WTC11 (cell line): ENCODE results near the gene LARGE1. TPM values are rescaled to one million over a fixed set of nuclear protein-coding genes. Genes with fewer than 3 reads are reported as not detected.

Experiments
- ATAC-seq: fragments of 200-7000 bp; cut with Tn5 transposase; 2 replicates; pipeline ENCODE4 v1.10.0; 2021; ENCODE audit warnings: mild to moderate bottlenecking, moderate library complexity
- CTCF ChIA-PET: fragments of 300-600 bp; sonication (Branson Sonifier 250); formaldehyde crosslinking; loops from one replicate; lab custom pipeline; 2021; ENCODE audit warnings: antibody characterized with exemption; lab: Charles Lee
- POLR2A ChIA-PET: fragments of 350-600 bp; sonication (Branson Sonifier 250); formaldehyde crosslinking; loops from one replicate; lab custom pipeline; 2021; ENCODE audit warnings: antibody characterized with exemption; lab: Charles Lee
- DNase-seq: peaks from one replicate; pipeline ENCODE4 v3.0.0; 2021; ENCODE audit warnings: low spot score
- H3K27ac Mint-ChIP-seq: 2 replicates; pipeline ENCODE4 v1.8.0; 2021; ENCODE audit warnings: mixed read lengths
- H3K27me3 Mint-ChIP-seq: 2 replicates; pipeline ENCODE4 v1.8.0; 2021; ENCODE audit warnings: low read depth, mild to moderate bottlenecking, moderate library complexity, mixed read lengths
- H3K36me3 Mint-ChIP-seq: 2 replicates; pipeline ENCODE4 v1.8.0; 2021; ENCODE audit warnings: mixed read lengths
- H3K4me1 Mint-ChIP-seq: 2 replicates; pipeline ENCODE4 v1.8.0; 2022; ENCODE audit warnings: mixed read lengths
- H3K4me3 Mint-ChIP-seq: 2 replicates; pipeline ENCODE4 v1.8.0; 2021; ENCODE audit warnings: mild to moderate bottlenecking, moderate library complexity, mixed read lengths
- H3K9me3 Mint-ChIP-seq: 2 replicates; pipeline ENCODE4 v1.8.0; 2021; ENCODE audit warnings: mixed read lengths
- CREB1 ChIP-seq: sonication (generic); formaldehyde crosslinking; IDR thresholded peaks from 2 replicates; pipeline ENCODE4 v1.8.0; 2023; ENCODE audit warnings: mild to moderate bottlenecking, missing genetic modification reagents
- ETV6 ChIP-seq: sonication (generic); formaldehyde crosslinking; IDR thresholded peaks from 2 replicates; pipeline ENCODE4 v1.8.1; 2022; ENCODE audit warnings: mild to moderate bottlenecking, missing genetic modification reagents
- MYBL2 ChIP-seq: sonication (generic); formaldehyde crosslinking; IDR thresholded peaks from 2 replicates; pipeline ENCODE4 v1.8.1; 2023; ENCODE audit warnings: mild to moderate bottlenecking, moderate library complexity, missing genetic modification reagents
- PRRX2 ChIP-seq: fragments of 250-450 bp; sonication (Bioruptor Pico); IDR thresholded peaks from 2 replicates; pipeline ENCODE4 v1.8.0; 2021; ENCODE audit warnings: mild to moderate bottlenecking
- RELA ChIP-seq: sonication (generic); formaldehyde crosslinking; IDR thresholded peaks from 2 replicates; pipeline ENCODE4 v1.8.1; 2022; ENCODE audit warnings: missing genetic modification reagents, mild to moderate bottlenecking, borderline replicate concordance
- RORB ChIP-seq: fragments of 250-450 bp; sonication (Bioruptor Pico); IDR thresholded peaks from 2 replicates; pipeline ENCODE4 v1.9.0; 2021; ENCODE audit warnings: mild to moderate bottlenecking
- SMAD3 ChIP-seq: sonication (generic); formaldehyde crosslinking; IDR thresholded peaks from 2 replicates; pipeline ENCODE4 v1.8.0; 2022; ENCODE audit warnings: missing genetic modification reagents, mild to moderate bottlenecking, borderline replicate concordance
- SOX15 ChIP-seq: fragments of 250-450 bp; sonication (Bioruptor Pico); IDR thresholded peaks from 2 replicates; pipeline ENCODE4 v1.9.0; 2021; ENCODE audit warnings: mild to moderate bottlenecking
- TEAD4 ChIP-seq: sonication (generic); formaldehyde crosslinking; IDR thresholded peaks from 2 replicates; pipeline ENCODE4 v1.8.0; 2022; ENCODE audit warnings: mild to moderate bottlenecking, missing genetic modification reagents
- ZNF219 ChIP-seq: sonication (generic); formaldehyde crosslinking; IDR thresholded peaks from 2 replicates; pipeline ENCODE4 v1.8.0; 2023; ENCODE audit warnings: missing genetic modification reagents, mild to moderate bottlenecking, borderline replicate concordance
- total RNA-seq: library from RNA; stranded (reverse); gene quantifications from 3 replicates; pipeline ENCODE4 v1.2.3, GENCODE V29; 2021
- TF ChIP-seq, protein P1 (sequence below): fragments of 250-450 bp; sonication (Bioruptor Pico); IDR thresholded peaks from 2 replicates; pipeline ENCODE4 v1.9.0; 2021; ENCODE audit warnings: moderate library complexity, mild to moderate bottlenecking, inconsistent platforms, borderline replicate concordance
- TF ChIP-seq, protein P2 (sequence below): fragments of 250-450 bp; sonication (Bioruptor Pico); IDR thresholded peaks from 2 replicates; pipeline ENCODE4 v1.9.0; 2021; ENCODE audit warnings: mild to moderate bottlenecking
- TF ChIP-seq, protein P3 (sequence below): fragments of 250-450 bp; sonication (Bioruptor Pico); conservative IDR thresholded peaks from 2 replicates; pipeline ENCODE4 v1.9.0; 2021; ENCODE audit warnings: mild to moderate bottlenecking
- TF ChIP-seq, protein P4 (sequence below): sonication (generic); formaldehyde crosslinking; IDR thresholded peaks from 2 replicates; pipeline ENCODE4 v1.8.1; 2023; ENCODE audit warnings: mild to moderate bottlenecking, missing genetic modification reagents, moderate library complexity
- TF ChIP-seq, protein P5 (sequence below): sonication (generic); formaldehyde crosslinking; conservative IDR thresholded peaks from 2 replicates; pipeline ENCODE4 v1.8.1; 2023; ENCODE audit warnings: mild to moderate bottlenecking, low read depth, missing genetic modification reagents, moderate library complexity
- TF ChIP-seq, protein P6 (sequence below): fragments of 250-450 bp; sonication (Bioruptor Pico); IDR thresholded peaks from 2 replicates; pipeline ENCODE4 v1.9.0; 2021; ENCODE audit warnings: mild to moderate bottlenecking, borderline replicate concordance
- TF ChIP-seq, protein P7 (sequence below): sonication (generic); formaldehyde crosslinking; IDR thresholded peaks from 2 replicates; pipeline ENCODE4 v1.8.1; 2023; ENCODE audit warnings: mild to moderate bottlenecking, missing genetic modification reagents, moderate library complexity
- TF ChIP-seq, protein P8 (sequence below): sonication (generic); formaldehyde crosslinking; conservative IDR thresholded peaks from 2 replicates; pipeline ENCODE4 v1.8.1; 2022; ENCODE audit warnings: mild to moderate bottlenecking, missing genetic modification reagents

The LARGE1 gene
- total RNA-seq, 1 experiment from 2014 or later, result 72.6 TPM

DNA sequence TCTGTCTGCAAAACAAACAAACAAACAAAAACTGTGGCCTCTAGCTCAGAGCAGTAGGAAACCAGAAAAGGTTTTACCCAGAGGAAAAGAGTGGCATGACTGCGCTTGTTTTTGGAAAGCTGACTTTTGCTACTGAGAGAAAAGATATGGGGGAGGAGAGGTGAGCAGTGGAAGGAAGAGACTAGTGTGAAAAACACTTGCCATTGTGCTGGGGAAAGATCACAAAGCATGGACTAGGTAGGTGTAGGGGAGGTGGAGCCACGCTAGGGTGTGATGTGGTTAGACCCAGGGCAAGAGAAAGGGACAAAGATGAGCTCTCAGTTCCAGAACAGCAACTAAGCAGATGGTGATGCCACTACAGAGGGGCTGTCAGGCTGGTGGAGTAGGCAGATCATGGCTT lies 319.2 kb downstream of the LARGE1 start:
- ChIA-PET CTCF (no interaction called here), POLR2A (no interaction called here)
- peaks cover 6% of the 10 kb centered on the region; the same call in 1 of the 2 replicates for H3K4me1 Mint-ChIP-seq

DNA sequence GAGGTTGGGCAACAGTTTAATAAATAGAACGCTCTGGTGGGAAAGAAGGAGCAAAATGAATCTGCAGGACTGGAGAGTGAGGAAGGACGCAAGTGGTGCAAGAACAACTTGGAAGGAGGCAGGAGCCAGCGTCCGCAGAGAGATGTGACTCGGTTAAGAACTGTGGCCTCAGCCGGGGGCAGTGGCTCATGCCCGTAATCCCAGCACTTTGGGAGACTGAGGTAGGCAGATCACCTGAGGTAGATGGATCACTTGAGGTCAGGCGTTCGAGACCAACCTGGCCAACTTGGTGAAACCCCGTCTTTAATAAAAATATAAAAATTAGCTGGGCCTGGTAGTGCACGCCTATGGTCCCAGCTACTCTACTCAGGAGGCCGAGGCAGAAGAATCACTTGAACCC lies 319.7 kb downstream of the LARGE1 start:
- H3K27ac Mint-ChIP-seq, result no peak overlapping the region; the same call in 1 of the 2 replicates
- TF ChIP-seq RELA (no peak), ETV6 (no peak), SOX15 (no peak)
- TF ChIP-seq, protein P1, sequence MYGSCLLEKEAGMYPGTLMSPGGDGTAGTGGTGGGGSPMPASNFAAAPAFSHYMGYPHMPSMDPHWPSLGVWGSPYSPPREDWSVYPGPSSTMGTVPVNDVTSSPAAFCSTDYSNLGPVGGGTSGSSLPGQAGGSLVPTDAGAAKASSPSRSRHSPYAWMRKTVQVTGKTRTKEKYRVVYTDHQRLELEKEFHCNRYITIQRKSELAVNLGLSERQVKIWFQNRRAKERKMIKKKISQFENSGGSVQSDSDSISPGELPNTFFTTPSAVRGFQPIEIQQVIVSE (CRISPR knock-in tag), result no peak
- ChIA-PET CTCF (no interaction called here), POLR2A (no interaction called here)
- no peak overlapping the region for H3K4me3 Mint-ChIP-seq
- H3K36me3 Mint-ChIP-seq, result peaks cover 25% of the 10 kb centered on the region
- peaks cover 2% of the 10 kb centered on the region; the same call in 1 of the 2 replicates for H3K4me1 Mint-ChIP-seq
- DNase-seq (no peak), ATAC-seq (no peak)
- peaks cover 8% of the 10 kb centered on the region for H3K9me3 Mint-ChIP-seq
- H3K27me3 Mint-ChIP-seq, result peaks cover 47% of the 10 kb centered on the region

More for the DNA sequence above, 319.2 kb downstream of the LARGE1 start:
- no peak for DNase-seq
- H3K27ac Mint-ChIP-seq, result no peak overlapping the region
- H3K9me3 Mint-ChIP-seq, result peaks cover 8% of the 10 kb centered on the region
- peaks cover 24% of the 10 kb centered on the region for H3K36me3 Mint-ChIP-seq
- peaks cover 43% of the 10 kb centered on the region for H3K27me3 Mint-ChIP-seq
- H3K4me3 Mint-ChIP-seq, result no peak overlapping the region
- no peak for TF ChIP-seq SMAD3 (CRISPR knock-in tag)
- no peak for ATAC-seq

DNA sequence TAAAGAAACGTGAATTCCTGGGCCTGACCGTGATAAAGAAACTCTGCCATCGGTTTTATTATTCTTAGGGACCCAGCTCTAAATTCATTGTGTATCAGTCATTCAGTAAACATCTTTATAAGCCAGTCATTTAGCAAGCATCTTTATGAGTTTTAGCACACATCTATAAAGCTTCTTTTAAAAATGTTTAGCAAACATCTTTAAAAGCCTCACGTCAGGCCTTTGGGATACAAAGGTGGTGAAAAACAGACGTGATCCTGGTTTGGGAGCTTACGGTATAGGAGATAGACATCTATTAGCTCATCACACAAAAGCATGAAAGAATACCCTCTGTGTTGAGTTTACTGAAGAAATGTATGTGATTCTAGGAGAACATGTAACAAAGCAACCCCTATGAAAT lies 320.2 kb downstream of the LARGE1 start:
- Mint-ChIP-seq H3K4me1 (no peaks in the 10 kb centered on the region), H3K4me3 (no peak overlapping the region), H3K27me3 (peaks cover 48% of the 10 kb centered on the region), H3K27ac (no peak overlapping the region; the same call in 1 of the 2 replicates), H3K9me3 (peaks cover 8% of the 10 kb centered on the region), H3K36me3 (peaks cover 26% of the 10 kb centered on the region)
- ChIA-PET CTCF (no interaction called here), POLR2A (no interaction called here)
- ATAC-seq (no peak), DNase-seq (no peak)
- TF ChIP-seq, protein P2, sequence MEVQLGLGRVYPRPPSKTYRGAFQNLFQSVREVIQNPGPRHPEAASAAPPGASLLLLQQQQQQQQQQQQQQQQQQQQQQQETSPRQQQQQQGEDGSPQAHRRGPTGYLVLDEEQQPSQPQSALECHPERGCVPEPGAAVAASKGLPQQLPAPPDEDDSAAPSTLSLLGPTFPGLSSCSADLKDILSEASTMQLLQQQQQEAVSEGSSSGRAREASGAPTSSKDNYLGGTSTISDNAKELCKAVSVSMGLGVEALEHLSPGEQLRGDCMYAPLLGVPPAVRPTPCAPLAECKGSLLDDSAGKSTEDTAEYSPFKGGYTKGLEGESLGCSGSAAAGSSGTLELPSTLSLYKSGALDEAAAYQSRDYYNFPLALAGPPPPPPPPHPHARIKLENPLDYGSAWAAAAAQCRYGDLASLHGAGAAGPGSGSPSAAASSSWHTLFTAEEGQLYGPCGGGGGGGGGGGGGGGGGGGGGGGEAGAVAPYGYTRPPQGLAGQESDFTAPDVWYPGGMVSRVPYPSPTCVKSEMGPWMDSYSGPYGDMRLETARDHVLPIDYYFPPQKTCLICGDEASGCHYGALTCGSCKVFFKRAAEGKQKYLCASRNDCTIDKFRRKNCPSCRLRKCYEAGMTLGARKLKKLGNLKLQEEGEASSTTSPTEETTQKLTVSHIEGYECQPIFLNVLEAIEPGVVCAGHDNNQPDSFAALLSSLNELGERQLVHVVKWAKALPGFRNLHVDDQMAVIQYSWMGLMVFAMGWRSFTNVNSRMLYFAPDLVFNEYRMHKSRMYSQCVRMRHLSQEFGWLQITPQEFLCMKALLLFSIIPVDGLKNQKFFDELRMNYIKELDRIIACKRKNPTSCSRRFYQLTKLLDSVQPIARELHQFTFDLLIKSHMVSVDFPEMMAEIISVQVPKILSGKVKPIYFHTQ, result no peak
- no peak for TF ChIP-seq TEAD4 (CRISPR knock-in tag)
- no peak for TF ChIP-seq PRRX2 (CRISPR knock-in tag)
- no peak for TF ChIP-seq MYBL2 (CRISPR knock-in tag)
- TF ChIP-seq ZNF219 (CRISPR knock-in tag), result no peak
- TF ChIP-seq, protein P3, sequence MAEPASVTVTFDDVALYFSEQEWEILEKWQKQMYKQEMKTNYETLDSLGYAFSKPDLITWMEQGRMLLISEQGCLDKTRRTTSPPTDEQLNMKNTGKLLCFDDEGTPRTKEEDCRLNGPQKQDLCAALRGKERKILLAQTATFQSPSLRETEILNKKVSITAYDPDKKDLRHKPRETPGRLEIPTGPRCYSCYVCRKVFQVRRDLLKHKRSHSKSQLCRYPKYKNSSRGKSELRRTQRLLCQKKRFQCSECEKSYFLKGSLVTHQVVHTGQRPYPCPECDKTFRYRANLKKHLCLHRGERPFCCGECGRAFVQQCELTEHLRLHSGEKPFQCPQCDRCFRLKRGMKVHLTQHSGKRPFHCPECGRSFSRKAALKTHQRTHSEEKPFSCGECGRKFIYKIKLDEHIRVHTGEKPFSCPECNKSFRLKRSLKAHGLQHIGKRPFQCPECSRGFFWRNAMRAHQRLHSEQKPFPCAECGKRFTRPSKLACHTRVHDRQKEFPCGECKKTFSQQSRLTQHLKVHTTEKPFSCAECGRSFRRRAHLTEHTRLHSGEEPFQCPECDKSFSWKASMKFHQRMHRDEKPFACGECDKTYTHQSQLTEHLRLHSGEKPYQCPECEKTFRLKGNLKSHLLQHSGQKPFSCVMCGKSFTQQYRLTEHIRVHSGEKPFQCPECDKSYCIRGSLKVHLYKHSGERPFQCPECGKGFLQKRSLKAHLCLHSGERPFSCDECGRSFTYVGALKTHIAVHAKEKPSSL (CRISPR knock-in tag), result no peak
- TF ChIP-seq, protein P4, sequence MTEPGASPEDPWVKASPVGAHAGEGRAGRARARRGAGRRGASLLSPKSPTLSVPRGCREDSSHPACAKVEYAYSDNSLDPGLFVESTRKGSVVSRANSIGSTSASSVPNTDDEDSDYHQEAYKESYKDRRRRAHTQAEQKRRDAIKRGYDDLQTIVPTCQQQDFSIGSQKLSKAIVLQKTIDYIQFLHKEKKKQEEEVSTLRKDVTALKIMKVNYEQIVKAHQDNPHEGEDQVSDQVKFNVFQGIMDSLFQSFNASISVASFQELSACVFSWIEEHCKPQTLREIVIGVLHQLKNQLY (CRISPR knock-in tag), result no peak
- TF ChIP-seq, protein P5, sequence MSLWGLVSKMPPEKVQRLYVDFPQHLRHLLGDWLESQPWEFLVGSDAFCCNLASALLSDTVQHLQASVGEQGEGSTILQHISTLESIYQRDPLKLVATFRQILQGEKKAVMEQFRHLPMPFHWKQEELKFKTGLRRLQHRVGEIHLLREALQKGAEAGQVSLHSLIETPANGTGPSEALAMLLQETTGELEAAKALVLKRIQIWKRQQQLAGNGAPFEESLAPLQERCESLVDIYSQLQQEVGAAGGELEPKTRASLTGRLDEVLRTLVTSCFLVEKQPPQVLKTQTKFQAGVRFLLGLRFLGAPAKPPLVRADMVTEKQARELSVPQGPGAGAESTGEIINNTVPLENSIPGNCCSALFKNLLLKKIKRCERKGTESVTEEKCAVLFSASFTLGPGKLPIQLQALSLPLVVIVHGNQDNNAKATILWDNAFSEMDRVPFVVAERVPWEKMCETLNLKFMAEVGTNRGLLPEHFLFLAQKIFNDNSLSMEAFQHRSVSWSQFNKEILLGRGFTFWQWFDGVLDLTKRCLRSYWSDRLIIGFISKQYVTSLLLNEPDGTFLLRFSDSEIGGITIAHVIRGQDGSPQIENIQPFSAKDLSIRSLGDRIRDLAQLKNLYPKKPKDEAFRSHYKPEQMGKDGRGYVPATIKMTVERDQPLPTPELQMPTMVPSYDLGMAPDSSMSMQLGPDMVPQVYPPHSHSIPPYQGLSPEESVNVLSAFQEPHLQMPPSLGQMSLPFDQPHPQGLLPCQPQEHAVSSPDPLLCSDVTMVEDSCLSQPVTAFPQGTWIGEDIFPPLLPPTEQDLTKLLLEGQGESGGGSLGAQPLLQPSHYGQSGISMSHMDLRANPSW (CRISPR knock-in tag), result no peak
- TF ChIP-seq RORB, result no peak
- TF ChIP-seq, protein P6, sequence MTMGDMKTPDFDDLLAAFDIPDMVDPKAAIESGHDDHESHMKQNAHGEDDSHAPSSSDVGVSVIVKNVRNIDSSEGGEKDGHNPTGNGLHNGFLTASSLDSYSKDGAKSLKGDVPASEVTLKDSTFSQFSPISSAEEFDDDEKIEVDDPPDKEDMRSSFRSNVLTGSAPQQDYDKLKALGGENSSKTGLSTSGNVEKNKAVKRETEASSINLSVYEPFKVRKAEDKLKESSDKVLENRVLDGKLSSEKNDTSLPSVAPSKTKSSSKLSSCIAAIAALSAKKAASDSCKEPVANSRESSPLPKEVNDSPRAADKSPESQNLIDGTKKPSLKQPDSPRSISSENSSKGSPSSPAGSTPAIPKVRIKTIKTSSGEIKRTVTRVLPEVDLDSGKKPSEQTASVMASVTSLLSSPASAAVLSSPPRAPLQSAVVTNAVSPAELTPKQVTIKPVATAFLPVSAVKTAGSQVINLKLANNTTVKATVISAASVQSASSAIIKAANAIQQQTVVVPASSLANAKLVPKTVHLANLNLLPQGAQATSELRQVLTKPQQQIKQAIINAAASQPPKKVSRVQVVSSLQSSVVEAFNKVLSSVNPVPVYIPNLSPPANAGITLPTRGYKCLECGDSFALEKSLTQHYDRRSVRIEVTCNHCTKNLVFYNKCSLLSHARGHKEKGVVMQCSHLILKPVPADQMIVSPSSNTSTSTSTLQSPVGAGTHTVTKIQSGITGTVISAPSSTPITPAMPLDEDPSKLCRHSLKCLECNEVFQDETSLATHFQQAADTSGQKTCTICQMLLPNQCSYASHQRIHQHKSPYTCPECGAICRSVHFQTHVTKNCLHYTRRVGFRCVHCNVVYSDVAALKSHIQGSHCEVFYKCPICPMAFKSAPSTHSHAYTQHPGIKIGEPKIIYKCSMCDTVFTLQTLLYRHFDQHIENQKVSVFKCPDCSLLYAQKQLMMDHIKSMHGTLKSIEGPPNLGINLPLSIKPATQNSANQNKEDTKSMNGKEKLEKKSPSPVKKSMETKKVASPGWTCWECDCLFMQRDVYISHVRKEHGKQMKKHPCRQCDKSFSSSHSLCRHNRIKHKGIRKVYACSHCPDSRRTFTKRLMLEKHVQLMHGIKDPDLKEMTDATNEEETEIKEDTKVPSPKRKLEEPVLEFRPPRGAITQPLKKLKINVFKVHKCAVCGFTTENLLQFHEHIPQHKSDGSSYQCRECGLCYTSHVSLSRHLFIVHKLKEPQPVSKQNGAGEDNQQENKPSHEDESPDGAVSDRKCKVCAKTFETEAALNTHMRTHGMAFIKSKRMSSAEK (CRISPR knock-in tag), result no peak
- TF ChIP-seq CREB1, result no peak
- TF ChIP-seq, protein P7, sequence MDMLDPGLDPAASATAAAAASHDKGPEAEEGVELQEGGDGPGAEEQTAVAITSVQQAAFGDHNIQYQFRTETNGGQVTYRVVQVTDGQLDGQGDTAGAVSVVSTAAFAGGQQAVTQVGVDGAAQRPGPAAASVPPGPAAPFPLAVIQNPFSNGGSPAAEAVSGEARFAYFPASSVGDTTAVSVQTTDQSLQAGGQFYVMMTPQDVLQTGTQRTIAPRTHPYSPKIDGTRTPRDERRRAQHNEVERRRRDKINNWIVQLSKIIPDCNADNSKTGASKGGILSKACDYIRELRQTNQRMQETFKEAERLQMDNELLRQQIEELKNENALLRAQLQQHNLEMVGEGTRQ (CRISPR knock-in tag), result no peak
- TF ChIP-seq, protein P8, sequence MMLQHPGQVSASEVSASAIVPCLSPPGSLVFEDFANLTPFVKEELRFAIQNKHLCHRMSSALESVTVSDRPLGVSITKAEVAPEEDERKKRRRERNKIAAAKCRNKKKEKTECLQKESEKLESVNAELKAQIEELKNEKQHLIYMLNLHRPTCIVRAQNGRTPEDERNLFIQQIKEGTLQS, result no peak
